ENCODE data around the gene CTBP2. TPM values are rescaled to one million over a fixed set of nuclear protein-coding genes. Genes with fewer than 3 reads are reported as not detected.

The CTBP2 gene
- total and polyA plus RNA-seq, 10 of the 15 experiments (the other 5 are each of a cell fraction or from before 2014, with no cell fraction given), result 0.02 to 0.72 (median 0.06) TPM; not detected in 2

- RAD21 ChIA-PET (ENCODE audit: unreplicated experiment), result no interaction called here
- no peaks in the 10 kb centered on the region for H4K20me1 ChIP-seq (ENCODE audit: control insufficient read depth, insufficient read depth)
- no peaks in the 10 kb centered on the region; a peak in 1 of 4 replicates for H3K27me3 ChIP-seq (replicated peaks in 1 of 2; ENCODE audit: control insufficient read depth in 2 of 2, insufficient read depth in 2 of 2, low read length in 1 of 2)
- no peak overlapping the region for H3K4me2 ChIP-seq (ENCODE audit: control insufficient read depth, insufficient read depth)
- CTCF ChIA-PET, result no interaction called here
- SMC1A ChIA-PET (ENCODE audit: uncharacterized antibody, unreplicated experiment), result no interaction called here
- ATAC-seq, result no peak
- no peak overlapping the region for H2AFZ ChIP-seq (ENCODE audit: control insufficient read depth, low read depth, low read length)
- intact Hi-C loops (cut with micrococcal nuclease; ENCODE audit: unreplicated experiment), result no loop called here
- no peaks in the 10 kb centered on the region for H3K4me1 ChIP-seq (ENCODE audit: control insufficient read depth, insufficient read depth, low read length)
- H3K36me3 ChIP-seq (ENCODE audit: control insufficient read depth in 2 of 2, insufficient read depth in 2 of 2, low read length in 1 of 2), result no peaks in the 10 kb centered on the region
- DNase-seq (ENCODE audit: low read depth, low spot score), result no peak
- no peak overlapping the region for H3K27ac ChIP-seq (ENCODE audit: control insufficient read depth, insufficient read depth)
- no peak overlapping the region for H3K4me3 ChIP-seq
- no peaks in the 10 kb centered on the region for H3K9me3 ChIP-seq (replicated peaks; ENCODE audit: control insufficient read depth, insufficient read depth, low read length)
- POLR2A ChIA-PET, result no interaction called here
- no peak for FAIRE-seq
- H3K79me2 ChIP-seq (ENCODE audit: control insufficient read depth, insufficient read depth, low read length), result no peaks in the 10 kb centered on the region
- BruUV-seq (replicated peaks), result no TSS peak
- in situ Hi-C loops (cut with MboI), result no loop called here
- no peak overlapping the region for H3K9ac ChIP-seq (ENCODE audit: control insufficient read depth, insufficient read depth, low read length)
- TF ChIP-seq, protein P1, sequence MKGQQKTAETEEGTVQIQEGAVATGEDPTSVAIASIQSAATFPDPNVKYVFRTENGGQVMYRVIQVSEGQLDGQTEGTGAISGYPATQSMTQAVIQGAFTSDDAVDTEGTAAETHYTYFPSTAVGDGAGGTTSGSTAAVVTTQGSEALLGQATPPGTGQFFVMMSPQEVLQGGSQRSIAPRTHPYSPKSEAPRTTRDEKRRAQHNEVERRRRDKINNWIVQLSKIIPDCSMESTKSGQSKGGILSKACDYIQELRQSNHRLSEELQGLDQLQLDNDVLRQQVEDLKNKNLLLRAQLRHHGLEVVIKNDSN (IDR thresholded peaks at IDR 0.05; ENCODE audit: borderline replicate concordance, extremely low read length, insufficient read depth, low read depth, low read length), result no peak
- TF ChIP-seq, protein P2, sequence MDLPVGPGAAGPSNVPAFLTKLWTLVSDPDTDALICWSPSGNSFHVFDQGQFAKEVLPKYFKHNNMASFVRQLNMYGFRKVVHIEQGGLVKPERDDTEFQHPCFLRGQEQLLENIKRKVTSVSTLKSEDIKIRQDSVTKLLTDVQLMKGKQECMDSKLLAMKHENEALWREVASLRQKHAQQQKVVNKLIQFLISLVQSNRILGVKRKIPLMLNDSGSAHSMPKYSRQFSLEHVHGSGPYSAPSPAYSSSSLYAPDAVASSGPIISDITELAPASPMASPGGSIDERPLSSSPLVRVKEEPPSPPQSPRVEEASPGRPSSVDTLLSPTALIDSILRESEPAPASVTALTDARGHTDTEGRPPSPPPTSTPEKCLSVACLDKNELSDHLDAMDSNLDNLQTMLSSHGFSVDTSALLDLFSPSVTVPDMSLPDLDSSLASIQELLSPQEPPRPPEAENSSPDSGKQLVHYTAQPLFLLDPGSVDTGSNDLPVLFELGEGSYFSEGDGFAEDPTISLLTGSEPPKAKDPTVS (IDR thresholded peaks at IDR 0.05; ENCODE audit: low read depth, low read length), result no peak
- TF ChIP-seq USF2 (IDR thresholded peaks at IDR 0.05; ENCODE audit: borderline replicate concordance, low read depth, low read length) (no peak), PAX8 (IDR thresholded peaks at IDR 0.05) (no peak), NR2C2 (IDR thresholded peaks at IDR 0.05; ENCODE audit: borderline replicate concordance, control insufficient read depth, insufficient read length, low read depth) (no peak), CEBPB (IDR thresholded peaks at IDR 0.05; ENCODE audit: borderline replicate concordance in 1 of 2, low read depth in 2 of 2, low read length in 2 of 2) (no peak), ETV6 (conservative IDR thresholded peaks at IDR 0.05 in 1 of 2, IDR thresholded peaks at IDR 0.05 in 1 of 2; ENCODE audit: borderline replicate concordance in 1 of 2, low read depth in 1 of 2) (no peak), SIX5 (IDR thresholded peaks at IDR 0.05; ENCODE audit: low read depth, low read length, severe bottlenecking) (no peak), IKZF2 (IDR thresholded peaks at IDR 0.05) (no peak), SUPT20H (IDR thresholded peaks at IDR 0.05; ENCODE audit: borderline replicate concordance, control insufficient read depth, low read depth, low read length) (no peak), STAT3 (IDR thresholded peaks at IDR 0.05; ENCODE audit: low read depth, low read length) (no peak)
- TF ChIP-seq, protein P3, sequence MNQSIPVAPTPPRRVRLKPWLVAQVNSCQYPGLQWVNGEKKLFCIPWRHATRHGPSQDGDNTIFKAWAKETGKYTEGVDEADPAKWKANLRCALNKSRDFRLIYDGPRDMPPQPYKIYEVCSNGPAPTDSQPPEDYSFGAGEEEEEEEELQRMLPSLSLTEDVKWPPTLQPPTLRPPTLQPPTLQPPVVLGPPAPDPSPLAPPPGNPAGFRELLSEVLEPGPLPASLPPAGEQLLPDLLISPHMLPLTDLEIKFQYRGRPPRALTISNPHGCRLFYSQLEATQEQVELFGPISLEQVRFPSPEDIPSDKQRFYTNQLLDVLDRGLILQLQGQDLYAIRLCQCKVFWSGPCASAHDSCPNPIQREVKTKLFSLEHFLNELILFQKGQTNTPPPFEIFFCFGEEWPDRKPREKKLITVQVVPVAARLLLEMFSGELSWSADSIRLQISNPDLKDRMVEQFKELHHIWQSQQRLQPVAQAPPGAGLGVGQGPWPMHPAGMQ (IDR thresholded peaks at IDR 0.05; ENCODE audit: borderline replicate concordance), result no peak
- WGBS (ENCODE audit: insufficient coverage, insufficient replicate concordance, low lambda C conversion rate, missing lambda C conversion rate), result 0% methylated on average over 6 of the region's 6 CpGs
Measured at GRCh38 chr10:125187238-125188194, 27.2 kb upstream of the CTBP2 start.

Data from GM12878 (cell line).